HepG2 (cell line): ENCODE measurements around the gene TIA1. TPM values are rescaled to one million over a fixed set of nuclear protein-coding genes. Genes with fewer than 3 reads are reported as not detected.
"Not testable (repeated sequence)": the region's sequence is repeated elsewhere in the genome, so short reads cannot be mapped to it uniquely, and the experiment has no call there.

ENCODE experiments used
- ATAC-seq: fragments of 200-7000 bp; cut with Tn5 transposase; 3 replicates; pipeline ENCODE4 v1.9.1; 2020; ENCODE audit warnings: mild to moderate bottlenecking, moderate library complexity
- BruUV-seq: library from RNA; stranded (reverse); fragments of 400-500 nt; replicated peaks from 2 replicates; lab custom pipeline; 2021; lab: Mats Ljungman, UMichigan
- CTCF ChIA-PET: fragments of 300-600 bp; formaldehyde crosslinking; extraction: SDS; loops from one replicate; lab custom pipeline; 2021; ENCODE audit warnings: low total read pairs, inconsistent platforms, low intra/inter-chr PET ratio; lab: Yijun Ruan, JAX
- POLR2A ChIA-PET: fragments of 350-600 bp; sonication (Branson Sonifier 250); formaldehyde crosslinking; loops from one replicate; lab custom pipeline; 2020; ENCODE audit warnings: antibody characterized with exemption, inconsistent platforms; lab: Yijun Ruan, JAX
- DNase-seq: peaks from one replicate; pipeline ENCODE4 v3.0.0-alpha.2; 2015; ENCODE audit warnings: low spot score
- FAIRE-seq: peaks from 3 replicates; lab custom pipeline; 2011; peaks lifted over from hg19 to GRCh38; lab: Jason Lieb, UNC
- H2AFZ ChIP-seq: one replicate; pipeline ENCODE4 v1.6.1; 2011; ENCODE audit warnings: low read length, inconsistent platforms
- H3K27ac ChIP-seq: fragments of 300-600 bp; 3 replicates; pipeline ENCODE4 v1.8.0; 2011; ENCODE audit warnings: mixed run types, mild to moderate bottlenecking, mixed read lengths, low read length, inconsistent platforms; ENCODE audit not compliant: insufficient read depth; ENCODE audit errors: extremely low read length
- H3K27me3 ChIP-seq, 2 experiments: fragments of 200-600 bp in 1 of 2; 2 replicates in 1 of 2; 3 replicates in 1 of 2; pipeline versions ENCODE4 v1.6.0 to v1.8.0; 2011; ENCODE audit warnings: low read length in 2 of 2, mild to moderate bottlenecking in 2 of 2, moderate library complexity in 2 of 2, inconsistent platforms in 1 of 2; ENCODE audit not compliant: insufficient read depth in 2 of 2, control insufficient read depth in 1 of 2
- H3K36me3 ChIP-seq, 2 experiments: fragments of 200-600 bp in 1 of 2; replicated peaks in 1 of 2; 2 replicates in 1 of 2; 3 replicates in 1 of 2; pipeline versions ENCODE4 v1.5.1 to v1.8.0; 2011; ENCODE audit warnings: low read length in 2 of 2, inconsistent platforms in 1 of 2; ENCODE audit not compliant: insufficient read depth in 2 of 2, control insufficient read depth in 1 of 2
- H3K4me1 ChIP-seq: 2 replicates; pipeline ENCODE4 v1.5.1; 2012; ENCODE audit warnings: low read length, inconsistent platforms; ENCODE audit not compliant: insufficient read depth
- H3K4me2 ChIP-seq: 2 replicates; pipeline ENCODE4 v1.6.0; 2011; ENCODE audit warnings: low read depth, low read length, inconsistent platforms
- H3K4me3 ChIP-seq, 3 experiments: fragments of 200-600 bp in 1 of 3; sonication (generic), shearing (Covaris generic) in 1 of 3; replicated peaks in 1 of 3; 2 replicates each; pipeline ENCODE4 v1.5.1; 2011 to 2016; ENCODE audit warnings: low read length in 3 of 3, inconsistent platforms in 2 of 3, low read depth in 2 of 3, mild to moderate bottlenecking in 2 of 3, control low read depth in 1 of 3, mixed read lengths in 1 of 3; ENCODE audit not compliant: insufficient read depth in 1 of 3
- H3K79me2 ChIP-seq: one replicate; pipeline ENCODE4 v1.6.1; 2011; ENCODE audit warnings: low read length, inconsistent platforms; ENCODE audit not compliant: insufficient read depth
- H3K9ac ChIP-seq: 2 replicates; pipeline ENCODE4 v1.6.0; 2011; ENCODE audit warnings: mild to moderate bottlenecking, low read depth, low read length, inconsistent platforms; ENCODE audit not compliant: insufficient read depth
- H3K9me3 ChIP-seq: 2 replicates; pipeline ENCODE4 v1.5.1; 2012; ENCODE audit warnings: mild to moderate bottlenecking, low read length
- H4K20me1 ChIP-seq: 2 replicates; pipeline ENCODE4 v1.6.0; 2011; ENCODE audit warnings: inconsistent platforms, mild to moderate bottlenecking, low read length, moderate library complexity; ENCODE audit not compliant: insufficient read depth
- KLF9 ChIP-seq: IDR thresholded peaks from 2 replicates; pipeline ENCODE4 v1.6.1; 2016; ENCODE audit warnings: low read depth
- MLX ChIP-seq: IDR thresholded peaks from 2 replicates; pipeline ENCODE4 v1.6.1; 2016
- RBFOX2 ChIP-seq: fragments of 200-400 bp; formaldehyde crosslinking; IDR thresholded peaks from 2 replicates; pipeline ENCODE4 v1.6.1; 2017; ENCODE audit warnings: low read depth, mild to moderate bottlenecking, low read length
- SSRP1 ChIP-seq: IDR thresholded peaks from 2 replicates; pipeline ENCODE4 v1.6.1; 2016; ENCODE audit warnings: control low read depth
- WGBS: methylation state at CpG from one replicate; pipeline ENCODE4 v1.1.6; 2017; ENCODE audit warnings: low lambda C conversion rate; 5-methylcytosine and 5-hydroxymethylcytosine counted together
- in situ Hi-C: cut with HindIII; loops from 2 replicates; pipeline ENCODE4 v1.10.0; 2017; ENCODE audit warnings: low pct_unique_long_range_greater_than_20kb; ENCODE audit not compliant: extremely low pct_ligation_motif_present
- intact Hi-C: fragments of 100-400 bp; cut with micrococcal nuclease; formaldehyde crosslinking; loops from one replicate; pipeline ENCODE4 v1.10.0; 2022; ENCODE audit not compliant: unreplicated experiment
- polyA plus RNA-seq, 8 experiments: library from polyadenylated mRNA; depleted of rRNA in 3 of 8; stranded (reverse) in 7 of 8; unstranded in 1 of 8; fragments of >200 nt; fragmentation: Illumina TruSeq in 4 of 8; extraction: Trizol in 4 of 8; gene quantifications; 2 replicates each; pipeline versions ENCODE4 v1.2.1 to v1.2.3, GENCODE V29; 2011 to 2016; ENCODE audit warnings: low read depth in 4 of 8, missing spikeins in 1 of 8, mixed read lengths in 1 of 8; ENCODE audit not compliant: insufficient read depth in 1 of 8
- total RNA-seq, 5 experiments: library from RNA; depleted of rRNA; stranded (reverse); fragments of >200 nt; fragmentation: Illumina TruSeq; extraction: Trizol; gene quantifications; 2 replicates each; pipeline ENCODE4 v1.2.3, GENCODE V29; 2016; ENCODE audit warnings: low read depth in 1 of 5

The TIA1 gene
- total and polyA plus RNA-seq, 2 of the 13 experiments (the other 11 are each of a cell fraction or from before 2014, with no cell fraction given) = 209 to 319 TPM

- no peak for TF ChIP-seq MLX (CRISPR knock-in tag)
Observed at GRCh38 chr2:70248181-70248847, at the start of gene TIA1 (continued).

- WGBS = 97% methylated on average over 4 of the region's 4 CpGs
- H3K27me3 ChIP-seq, H3K9me3 ChIP-seq, H3K9ac ChIP-seq, CTCF ChIA-PET, H3K4me2 ChIP-seq, in situ Hi-C loops, H2AFZ ChIP-seq, FAIRE-seq, H3K4me3 ChIP-seq, H4K20me1 ChIP-seq, intact Hi-C loops, BruUV-seq, H3K27ac ChIP-seq, DNase-seq, ATAC-seq: not testable (repeated sequence)
- POLR2A ChIA-PET = interaction anchor here (0.7 kb wide), 1 partner anchor 710 kb away, joined by 3 read pairs; no protein-coding TSS in a partner anchor
- Histone ChIP-seq H3K79me2 (peaks cover 21% of the 10 kb centered on the region), H3K4me1 (peaks cover 23% of the 10 kb centered on the region), H3K36me3 (peaks cover 10 to 27% of the 10 kb centered on the region in 2 experiments)
Observed at GRCh38 chr2:70297828-70298227, 49.4 kb upstream of the TIA1 start.

GRCh38 chr2:70283500-70284191 is 35.2 kb upstream of the TIA1 start:
- H3K4me3 ChIP-seq = no peak overlapping the region
- no peak overlapping the region for H3K9ac ChIP-seq
- WGBS = 97% methylated on average over 5 of the region's 5 CpGs
- ATAC-seq (peak; percentile 14; the same call in 1 of the 3 replicates), DNase-seq (no peak)
- H3K9me3 ChIP-seq = no peaks in the 10 kb centered on the region
- in situ Hi-C loops = no loop called here
- TF ChIP-seq KLF9 (CRISPR knock-in tag) (no peak), SSRP1 (CRISPR knock-in tag) (0 out of 2 replicates have a peak, but pooled peaks have one; percentile 45), RBFOX2 (0 out of 2 replicates have a peak, but pooled peaks have one; percentile 21)
- TF ChIP-seq, all 625 proteins: peak for 2
- no TSS peak for BruUV-seq
- Histone ChIP-seq H3K27me3 (no peaks in the 10 kb centered on the region), H4K20me1 (no peaks in the 10 kb centered on the region), H3K36me3 (peaks cover 25 to 76% of the 10 kb centered on the region in 2 experiments), H3K4me2 (no peak overlapping the region), H2AFZ (no peak overlapping the region), H3K79me2 (peaks cover 39% of the 10 kb centered on the region), H3K27ac (no peak overlapping the region), H3K4me1 (0 out of 2 replicates have a peak, but pooled peaks cover 21% of the 10 kb centered on the region)
- intact Hi-C loops = no loop called here
- ChIA-PET CTCF (no interaction called here), POLR2A (interaction anchor here (1.1 to 4.9 kb wide), 4 partner anchors 10 to 26 kb away, joined by 3 to 40 read pairs (median 4); partner anchors contain the start of genes PCYOX1 and SNRPG)
- FAIRE-seq = no peak
